AG10803 (cell line): Measurements from ENCODE around the gene C10orf90.
"Not testable (repeated sequence)": the region's sequence is repeated elsewhere in the genome, so short reads cannot be mapped to it uniquely, and the experiment has no call there.

ENCODE experiments used
- DNase-seq: peaks from one replicate; pipeline ENCODE4 v3.0.0; 2010; ENCODE audit warnings: low read depth
- H3K4me3 ChIP-seq: 2 replicates; pipeline ENCODE4 v1.5.1; 2011; ENCODE audit warnings: mild to moderate bottlenecking, low read length, control low read depth
- CTCF ChIP-seq: conservative IDR thresholded peaks from 2 replicates; pipeline ENCODE4 v1.5.1; 2011; ENCODE audit warnings: mild to moderate bottlenecking, low read length, control low read depth, inconsistent platforms

Gene C10orf90

GRCh38 chr10:126551202-126551601 is 119.3 kb downstream of the C10orf90 start:
- no peak for TF ChIP-seq CTCF
- H3K4me3 ChIP-seq: no peak overlapping the region
- DNase-seq: peak; percentile 65

GRCh38 chr10:126550586-126550985 is 119.9 kb downstream of the C10orf90 start:
- peak; percentile 23 for DNase-seq

GRCh38 chr10:126549344-126549743 is 121.1 kb downstream of the C10orf90 start:
- H3K4me3 ChIP-seq: no peak overlapping the region
- peak; percentile 44 for DNase-seq
- TF ChIP-seq CTCF: no peak

More at GRCh38 chr10:126550586-126550985, 119.9 kb downstream of the C10orf90 start:
- not testable (repeated sequence) for H3K4me3 ChIP-seq

- no peak for DNase-seq
- no peak for TF ChIP-seq CTCF
- H3K4me3 ChIP-seq: no peak overlapping the region
Observed at GRCh38 chr10:126544565-126544964, 125.9 kb downstream of the C10orf90 start.

GRCh38 chr10:126538439-126539135 is 131.9 kb downstream of the C10orf90 start:
- no peak for TF ChIP-seq CTCF
- DNase-seq: no peak
- H3K4me3 ChIP-seq: no peak overlapping the region

- H3K4me3 ChIP-seq: no peak overlapping the region
- no peak for TF ChIP-seq CTCF
Observed at GRCh38 chr10:126536656-126537055, 133.8 kb downstream of the C10orf90 start.

GRCh38 chr10:126536148-126536547 is 134.3 kb downstream of the C10orf90 start:
- no peak for TF ChIP-seq CTCF
- no peak overlapping the region for H3K4me3 ChIP-seq
- DNase-seq: peak; percentile 19

More at GRCh38 chr10:126536656-126537055, 133.8 kb downstream of the C10orf90 start:
- DNase-seq: no peak
